ENCODE measurements around the gene LCTL.

GRCh38 chr15:66580643-66581042 lies 14.8 kb upstream of the LCTL start:
- TF ChIP-seq CTCF (conservative IDR thresholded peaks at IDR 0.05; ENCODE audit: low read length) (no peak), EZH2phosphoT487 (IDR thresholded peaks at IDR 0.05; ENCODE audit: borderline replicate concordance, low read depth, low read length) (no peak)

Data from OCI-LY7 (cell line).